ENCODE measurements around the gene IRF4.

IRF4 gene

GRCh38 chr6:452301-453067 is 60.9 kb downstream of the IRF4 start:
- no peaks in the 10 kb centered on the region for H3K9me2 ChIP-seq (replicated peaks; ENCODE audit: low read depth, low read length)
- no peak overlapping the region for H3K4me3 ChIP-seq (ENCODE audit: low read length, poor library complexity, severe bottlenecking)
- no peaks in the 10 kb centered on the region for H4K20me1 ChIP-seq (ENCODE audit: insufficient read depth, low read length, poor library complexity, severe bottlenecking)
- no peaks in the 10 kb centered on the region for H3F3A ChIP-seq (ENCODE audit: low read depth)
- no peak overlapping the region for H3K9ac ChIP-seq (ENCODE audit: low read depth, low read length, poor library complexity, severe bottlenecking)
- no peak overlapping the region for H2AFZ ChIP-seq (ENCODE audit: low read length)
- no peaks in the 10 kb centered on the region for H3K4me1 ChIP-seq (ENCODE audit: insufficient read depth, low read length, poor library complexity, severe bottlenecking)
- H3K27me3 ChIP-seq (ENCODE audit: insufficient read depth, low read length, poor library complexity, severe bottlenecking) = no peaks in the 10 kb centered on the region
- no peaks in the 10 kb centered on the region for H3K36me3 ChIP-seq (ENCODE audit: insufficient read depth, low read length)
- H3K79me2 ChIP-seq (ENCODE audit: insufficient read depth, low read length) = no peaks in the 10 kb centered on the region
- no peak overlapping the region for H3K4me2 ChIP-seq (ENCODE audit: low read depth, low read length, poor library complexity, severe bottlenecking)
- peaks cover 6% of the 10 kb centered on the region; the same call in 1 of the 2 replicates for H3K9me3 ChIP-seq (ENCODE audit: insufficient read depth, low read depth, low read length)
- TF ChIP-seq EZH2phosphoT487 (IDR thresholded peaks at IDR 0.05; ENCODE audit: borderline replicate concordance) (no peak), CTCF (conservative IDR thresholded peaks at IDR 0.05; ENCODE audit: low read length) (no peak)

- H3K4me3 ChIP-seq (ENCODE audit: low read length, poor library complexity, severe bottlenecking) = no peak overlapping the region
- H3K36me3 ChIP-seq (ENCODE audit: insufficient read depth, low read length) = no peaks in the 10 kb centered on the region
- H4K20me1 ChIP-seq (ENCODE audit: insufficient read depth, low read length, poor library complexity, severe bottlenecking) = no peaks in the 10 kb centered on the region
- H3K4me2 ChIP-seq (ENCODE audit: low read depth, low read length, poor library complexity, severe bottlenecking) = no peak overlapping the region
- H2AFZ ChIP-seq (ENCODE audit: low read length) = no peak overlapping the region
- H3K4me1 ChIP-seq (ENCODE audit: insufficient read depth, low read length, poor library complexity, severe bottlenecking) = no peaks in the 10 kb centered on the region
- H3K79me2 ChIP-seq (ENCODE audit: insufficient read depth, low read length) = no peaks in the 10 kb centered on the region
- no peaks in the 10 kb centered on the region for H3K9me2 ChIP-seq (replicated peaks; ENCODE audit: low read depth, low read length)
- no peaks in the 10 kb centered on the region for H3K27me3 ChIP-seq (ENCODE audit: insufficient read depth, low read length, poor library complexity, severe bottlenecking)
- H3F3A ChIP-seq (ENCODE audit: low read depth) = no peaks in the 10 kb centered on the region
- TF ChIP-seq CTCF (conservative IDR thresholded peaks at IDR 0.05; ENCODE audit: low read length) (no peak), EZH2phosphoT487 (IDR thresholded peaks at IDR 0.05; ENCODE audit: borderline replicate concordance) (no peak)
- H3K9me3 ChIP-seq (ENCODE audit: insufficient read depth, low read depth, low read length) = peaks cover 7% of the 10 kb centered on the region; the same call in 1 of the 2 replicates
- no peak overlapping the region for H3K9ac ChIP-seq (ENCODE audit: low read depth, low read length, poor library complexity, severe bottlenecking)
Observed at GRCh38 chr6:453152-453551, 61.6 kb downstream of the IRF4 start.

- Histone ChIP-seq H3F3A (ENCODE audit: low read depth) (no peaks in the 10 kb centered on the region), H4K20me1 (ENCODE audit: insufficient read depth, low read length, poor library complexity, severe bottlenecking) (no peaks in the 10 kb centered on the region), H3K4me2 (ENCODE audit: low read depth, low read length, poor library complexity, severe bottlenecking) (no peak overlapping the region), H3K9ac (ENCODE audit: low read depth, low read length, poor library complexity, severe bottlenecking) (no peak overlapping the region), H3K4me1 (ENCODE audit: insufficient read depth, low read length, poor library complexity, severe bottlenecking) (no peaks in the 10 kb centered on the region), H3K36me3 (ENCODE audit: insufficient read depth, low read length) (no peaks in the 10 kb centered on the region), H3K79me2 (ENCODE audit: insufficient read depth, low read length) (no peaks in the 10 kb centered on the region), H3K27me3 (ENCODE audit: insufficient read depth, low read length, poor library complexity, severe bottlenecking) (no peaks in the 10 kb centered on the region), H2AFZ (ENCODE audit: low read length) (no peak overlapping the region), H3K9me2 (replicated peaks; ENCODE audit: low read depth, low read length) (no peaks in the 10 kb centered on the region), H3K4me3 (ENCODE audit: low read length, poor library complexity, severe bottlenecking) (no peak overlapping the region), H3K9me3 (ENCODE audit: insufficient read depth, low read depth, low read length) (peaks cover 7% of the 10 kb centered on the region; the same call in 1 of the 2 replicates)
- TF ChIP-seq EZH2phosphoT487 (IDR thresholded peaks at IDR 0.05; ENCODE audit: borderline replicate concordance) (no peak), CTCF (conservative IDR thresholded peaks at IDR 0.05; ENCODE audit: low read length) (no peak)
Observed at GRCh38 chr6:454148-454991, 62.8 kb downstream of the IRF4 start.

Data from Loucy (cell line).